ENCODE measurements around the gene LEFTY1. TPM values are rescaled to one million over a fixed set of nuclear protein-coding genes. Genes with fewer than 3 reads are reported as not detected.

LEFTY1 gene
- total and polyA plus RNA-seq, 2 of the 13 experiments (the other 11 are each of a cell fraction or from before 2014, with no cell fraction given): 0.29 to 0.79 TPM

- TF ChIP-seq ZNF646 (CRISPR knock-in tag; IDR thresholded peaks at IDR 0.05): no peak
- no peak for TF ChIP-seq ZNF7 (CRISPR knock-in tag; IDR thresholded peaks at IDR 0.05)
- TF ChIP-seq CREBL2 (CRISPR knock-in tag; IDR thresholded peaks at IDR 0.05; ENCODE audit: borderline replicate concordance): 0 out of 2 replicates have a peak, but pooled peaks have one; percentile 61
- TF ChIP-seq SMC3 (IDR thresholded peaks at IDR 0.05; ENCODE audit: low read length): no peak
- TF ChIP-seq DMTF1 (CRISPR knock-in tag; IDR thresholded peaks at IDR 0.05): no peak
- TF ChIP-seq GLMP (CRISPR knock-in tag; IDR thresholded peaks at IDR 0.05; ENCODE audit: borderline replicate concordance): no peak
- TF ChIP-seq ZNF784 (CRISPR knock-in tag; IDR thresholded peaks at IDR 0.05; ENCODE audit: borderline replicate concordance): no peak
- no peak for TF ChIP-seq CREB1 (IDR thresholded peaks at IDR 0.05)
- TF ChIP-seq CREB1 (CRISPR knock-in tag; IDR thresholded peaks at IDR 0.05): no peak
- TF ChIP-seq ZNF230 (CRISPR knock-in tag; IDR thresholded peaks at IDR 0.05): peak; percentile 74; the same call in 1 of the 2 replicates
- TF ChIP-seq ZNF839 (CRISPR knock-in tag; IDR thresholded peaks at IDR 0.05; ENCODE audit: borderline replicate concordance): peak; percentile 19; the same call in 1 of the 2 replicates
- no peak; the same call in 1 of the 2 replicates for TF ChIP-seq ZNF138 (CRISPR knock-in tag; IDR thresholded peaks at IDR 0.05; ENCODE audit: low read depth)
- TF ChIP-seq ATF5 (CRISPR knock-in tag; IDR thresholded peaks at IDR 0.05; ENCODE audit: low read depth): no peak
- peak; percentile 62 for TF ChIP-seq CTCF (CRISPR knock-in tag; IDR thresholded peaks at IDR 0.05)
- no peak for TF ChIP-seq PAF1 (CRISPR knock-in tag; IDR thresholded peaks at IDR 0.05)
These were observed 6.8 kb downstream of the LEFTY1 start, which contains the start of gene TMEM63A (continued) for GRCh38 chr1:225881959-225882693.
